ENCODE results near the gene BAHCC1.

Gene BAHCC1

GRCh38 chr17:81464586-81464985 lies 69.3 kb downstream of the BAHCC1 start:
- DNase-seq, result no peak

DNA sequence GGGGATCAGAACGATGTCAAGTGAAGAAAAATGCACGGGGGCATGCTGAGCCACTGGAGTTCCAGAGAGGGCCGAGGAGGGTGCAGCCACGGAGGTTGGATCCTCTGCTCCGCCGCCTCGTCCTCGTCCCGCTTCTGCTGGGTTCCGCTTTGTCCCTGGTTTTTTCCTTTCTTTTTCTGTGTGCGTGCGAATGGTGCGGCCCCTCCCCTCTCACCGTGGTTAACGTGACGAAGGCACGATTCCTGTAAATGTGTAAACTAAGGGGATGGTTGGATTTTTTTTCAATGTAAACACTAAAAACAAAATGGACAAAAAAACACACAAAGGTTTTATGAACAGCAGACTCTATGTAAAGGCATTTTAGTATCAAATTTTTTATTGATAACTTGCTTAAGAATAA lies 70.7 kb downstream of the BAHCC1 start:
- DNase-seq, result no peak

GRCh38 chr17:81466564-81467472 lies 71.6 kb downstream of the BAHCC1 start:
- no peak for DNase-seq

DNA sequence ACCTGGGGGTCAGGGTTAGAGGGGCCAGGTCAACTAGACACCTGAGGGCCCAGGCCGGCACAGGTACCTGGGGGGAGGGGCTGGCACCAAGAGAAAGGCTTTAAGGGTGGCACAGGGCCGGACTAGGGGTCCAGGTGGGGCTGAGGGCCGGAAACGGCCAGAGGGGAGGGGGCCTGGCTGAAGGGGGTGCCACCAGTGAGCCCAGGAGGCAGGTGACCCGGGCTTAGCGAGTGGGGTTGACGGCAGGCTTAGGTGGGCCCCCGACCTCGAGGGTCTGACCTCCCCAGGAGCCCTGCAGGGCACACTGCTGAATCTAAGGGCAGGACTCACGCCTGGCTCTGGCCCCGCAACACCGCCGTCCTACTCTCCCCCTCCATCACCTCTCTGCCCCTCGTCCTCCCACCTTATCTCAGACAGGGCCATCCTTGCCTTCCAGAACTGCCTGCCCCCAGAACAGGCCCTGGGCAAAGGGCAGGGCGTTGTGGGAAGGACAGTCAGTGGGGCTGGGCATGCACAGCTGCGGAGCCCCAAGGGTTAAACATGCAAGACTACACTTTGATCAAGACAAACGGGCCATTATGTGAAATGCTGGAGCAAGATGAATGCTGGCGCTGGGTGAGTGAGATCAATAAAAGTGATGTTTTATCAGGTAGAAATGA lies 73.0 kb downstream of the BAHCC1 start:
- no peak for DNase-seq

- no peak for DNase-seq
These were observed 73.5 kb downstream of the BAHCC1 start for GRCh38 chr17:81468770-81469121.

- DNase-seq, result no peak
These were observed 74.0 kb downstream of the BAHCC1 start for GRCh38 chr17:81469266-81469665.

DNA sequence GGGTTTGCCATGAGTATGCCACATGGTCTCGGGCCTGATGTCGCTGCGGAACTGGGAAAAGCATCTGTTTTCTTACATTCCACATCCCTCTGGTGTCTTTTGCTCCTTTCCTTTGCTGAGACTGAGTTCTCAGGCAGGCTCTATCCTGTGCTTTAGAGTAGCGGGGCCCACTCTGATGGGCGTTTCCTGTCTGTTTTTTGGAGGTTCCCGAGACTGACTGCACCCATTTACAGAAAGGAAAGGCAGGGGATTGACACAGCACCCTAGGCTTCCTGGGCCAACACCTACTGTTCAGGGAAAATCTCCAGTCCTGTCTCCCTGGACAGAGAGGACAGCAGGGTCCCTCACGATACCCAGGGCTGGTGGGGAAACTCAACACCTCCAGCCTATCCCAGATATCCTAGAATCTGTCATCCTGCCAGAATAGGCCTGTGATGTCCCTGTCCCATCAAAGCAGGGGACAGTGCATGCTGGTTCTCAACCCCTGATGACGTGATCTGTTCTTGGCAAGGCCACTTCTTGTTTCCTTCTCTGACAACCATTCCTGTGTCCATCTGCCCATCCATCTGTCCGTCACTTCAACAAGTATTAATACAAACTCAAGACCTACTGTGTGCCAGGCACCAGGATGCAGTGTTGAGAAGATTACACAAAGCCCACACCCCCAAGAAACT lies 75.2 kb downstream of the BAHCC1 start:
- DNase-seq, result no peak

DNA sequence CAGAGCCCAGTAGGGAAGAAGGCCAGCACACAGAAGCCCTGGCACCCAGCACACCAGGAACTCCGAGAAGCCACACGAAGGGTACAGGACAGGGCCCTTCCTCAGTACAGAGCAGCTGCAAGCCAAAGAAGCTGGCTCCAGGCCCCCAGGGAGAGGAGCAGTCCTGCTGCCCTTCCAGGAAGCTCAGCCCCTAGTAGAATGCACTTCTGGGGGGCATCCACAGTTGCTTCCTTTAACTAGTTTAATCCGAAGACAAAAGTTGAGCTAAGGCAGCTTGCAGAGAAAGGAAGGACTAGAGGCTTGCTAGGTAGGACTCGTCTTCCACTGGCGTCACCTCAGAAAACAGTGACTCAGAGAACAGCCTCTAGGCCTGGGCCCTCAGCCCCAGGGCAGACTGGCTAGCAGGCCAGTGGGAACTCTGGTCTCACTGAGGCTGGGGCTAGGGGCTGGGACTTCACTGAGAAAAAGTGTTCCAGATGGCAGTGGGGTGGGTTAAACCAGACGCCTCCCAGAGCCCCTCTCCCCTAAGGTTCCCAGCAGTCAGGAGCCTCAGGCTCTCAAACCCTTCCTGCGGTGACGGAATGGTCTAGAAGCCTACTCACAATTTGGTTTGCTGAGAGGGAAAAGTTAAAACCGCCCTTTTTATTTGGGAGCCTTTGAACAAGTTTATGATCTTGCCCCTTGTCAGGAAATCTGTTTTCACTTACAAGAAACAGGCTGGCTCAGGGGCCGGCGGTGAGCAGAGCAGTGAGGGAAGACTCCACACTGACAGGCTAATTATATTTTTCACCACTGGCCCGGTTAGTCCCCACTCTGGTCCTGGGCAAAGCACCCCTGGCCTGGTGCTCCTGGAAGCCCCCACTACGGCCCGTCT lies 75.9 kb downstream of the BAHCC1 start:
- peak; percentile 79 for DNase-seq

GRCh38 chr17:81471818-81472456 lies 76.7 kb downstream of the BAHCC1 start:
- no peak for DNase-seq

- no peak for DNase-seq
These were observed 77.8 kb downstream of the BAHCC1 start for GRCh38 chr17:81473019-81473418.

DNA sequence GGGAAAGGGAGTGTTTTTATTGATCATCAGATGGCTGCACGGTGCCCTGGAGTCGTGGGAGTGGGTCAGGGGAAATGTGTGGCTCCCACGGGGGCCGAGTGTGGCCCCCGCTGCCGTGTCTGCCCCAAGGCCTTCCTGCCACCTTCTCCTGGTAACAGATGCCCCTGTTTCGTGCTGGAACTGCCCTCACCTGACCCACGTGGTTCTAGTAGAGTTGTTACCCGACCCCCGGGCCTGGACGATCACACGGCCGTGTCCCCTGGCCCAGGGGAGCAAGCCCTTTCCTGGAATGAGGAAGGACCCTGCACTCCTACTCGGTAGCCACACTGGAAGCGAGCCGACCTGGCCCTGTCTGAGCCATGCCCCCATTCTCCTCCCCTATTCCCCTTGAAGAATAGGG lies 79.7 kb downstream of the BAHCC1 start:
- DNase-seq, result no peak

- no peak for DNase-seq
These were observed 80.8 kb downstream of the BAHCC1 start for GRCh38 chr17:81476097-81476496.

GRCh38 chr17:81476635-81477034 lies 81.4 kb downstream of the BAHCC1 start:
- no peak for DNase-seq

- DNase-seq, result no peak
These were observed 81.9 kb downstream of the BAHCC1 start for GRCh38 chr17:81477173-81477572.

GRCh38 chr17:81478119-81478518 lies 82.9 kb downstream of the BAHCC1 start:
- DNase-seq, result no peak

GRCh38 chr17:81479175-81480071 lies 84.2 kb downstream of the BAHCC1 start:
- DNase-seq, result no peak

GRCh38 chr17:81480140-81481072 lies 85.1 kb downstream of the BAHCC1 start:
- DNase-seq, result no peak

- no peak for DNase-seq
These were observed 86.0 kb downstream of the BAHCC1 start for GRCh38 chr17:81481073-81481799.

GRCh38 chr17:81481815-81482505 lies 86.7 kb downstream of the BAHCC1 start:
- no peak for DNase-seq

All from islet precursor cell (in vitro differentiated cells).